DMS114 treated with DMSO at 0.1 percent for 48 hours (cell line): ENCODE data around the gene BRSK2.

Experiments
- DNase-seq: peaks from one replicate; lab custom pipeline; 2025; ENCODE audit not compliant: unreplicated experiment; lab: John Stamatoyannopoulos, UW

The BRSK2 gene

DNA sequence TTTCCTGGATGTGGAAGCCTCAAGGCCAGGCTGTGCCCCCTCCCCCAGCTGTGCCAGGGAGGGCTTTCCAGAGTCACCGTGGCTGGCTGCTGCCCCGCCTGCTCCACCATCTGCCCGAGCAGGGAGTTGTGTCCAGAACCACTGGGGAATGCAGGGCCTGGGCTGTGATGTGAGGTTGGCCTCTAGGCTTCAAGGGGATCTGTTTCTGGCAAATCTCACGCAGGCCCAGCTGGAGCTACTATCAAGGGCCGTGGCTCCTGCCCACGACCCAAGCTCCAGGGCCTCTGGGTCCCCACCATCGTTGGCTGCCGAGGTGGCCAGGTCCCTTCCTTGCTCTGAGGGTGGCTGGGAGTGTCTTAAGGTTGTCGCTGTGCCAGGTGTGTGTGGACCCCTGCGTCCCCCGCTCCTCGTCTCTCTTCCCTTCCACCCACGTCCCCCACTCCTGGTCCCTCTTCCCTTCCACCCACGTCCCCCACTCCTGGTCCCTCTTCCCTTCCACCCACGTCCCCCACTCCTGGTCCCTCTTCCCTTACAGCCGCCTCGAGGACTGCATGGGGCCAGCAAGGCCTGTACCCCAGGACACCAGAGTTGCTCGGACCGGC lies 6.1 kb downstream of the BRSK2 start:
- DNase-seq: no peak

DNA sequence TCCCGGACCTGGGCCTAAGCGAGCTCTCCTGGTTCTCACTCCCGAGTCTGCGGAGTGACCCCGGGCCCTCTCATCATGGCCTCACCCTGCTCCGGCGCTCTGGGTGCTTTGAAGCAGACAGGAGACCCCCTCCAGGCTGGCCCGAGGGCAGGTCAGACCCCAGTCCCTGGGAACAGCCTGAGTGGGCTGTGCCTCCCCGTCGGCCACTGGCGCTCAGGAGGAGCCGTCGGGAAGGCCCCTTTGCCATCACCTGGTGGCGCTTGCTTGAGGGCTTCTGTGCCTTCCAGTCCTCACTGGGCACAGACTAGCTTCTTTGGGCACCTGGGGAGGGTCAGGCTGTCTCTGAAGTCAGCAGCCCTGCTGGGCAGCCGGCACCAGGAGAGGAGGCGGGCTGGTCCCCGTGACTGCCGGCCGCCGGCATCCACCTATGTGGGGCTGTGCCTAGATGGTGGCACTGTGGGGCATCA lies 6.7 kb downstream of the BRSK2 start:
- no peak for DNase-seq

DNA sequence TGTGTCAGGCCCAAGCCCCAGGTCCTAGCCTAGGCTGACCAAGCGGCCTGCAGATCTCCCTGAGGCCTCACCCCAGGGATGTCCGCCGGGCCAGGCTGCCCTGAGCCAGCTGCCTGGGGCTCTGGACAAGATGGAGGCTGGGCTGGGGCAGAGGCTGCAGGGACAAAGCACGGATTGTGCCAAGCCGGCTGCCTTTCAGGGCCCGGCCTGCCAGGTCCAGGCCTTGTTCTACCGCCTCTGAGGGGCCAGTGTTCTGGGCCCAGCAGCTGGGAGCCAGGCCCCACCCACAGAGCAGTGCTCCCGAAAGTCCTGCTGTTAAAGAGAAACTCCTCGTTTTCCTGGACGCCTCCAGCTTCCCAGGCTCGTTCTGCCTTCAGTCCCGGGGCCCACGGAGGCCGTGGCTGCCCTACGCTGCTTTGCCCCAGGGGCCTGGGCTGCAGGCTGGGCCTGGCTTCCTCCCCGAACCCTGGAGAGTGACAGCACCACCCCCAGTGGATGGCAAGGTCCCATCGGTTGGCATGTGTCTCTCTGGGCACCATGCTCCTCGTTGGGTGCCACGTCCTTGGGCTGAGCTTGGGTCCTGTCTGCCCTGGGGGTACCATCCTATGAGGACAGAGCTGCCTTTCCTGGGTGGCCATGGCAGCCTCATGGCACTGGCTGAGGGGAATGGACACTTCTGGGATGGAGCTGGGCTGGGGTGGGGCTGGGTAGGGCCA lies 7.6 kb downstream of the BRSK2 start:
- no peak for DNase-seq

DNA sequence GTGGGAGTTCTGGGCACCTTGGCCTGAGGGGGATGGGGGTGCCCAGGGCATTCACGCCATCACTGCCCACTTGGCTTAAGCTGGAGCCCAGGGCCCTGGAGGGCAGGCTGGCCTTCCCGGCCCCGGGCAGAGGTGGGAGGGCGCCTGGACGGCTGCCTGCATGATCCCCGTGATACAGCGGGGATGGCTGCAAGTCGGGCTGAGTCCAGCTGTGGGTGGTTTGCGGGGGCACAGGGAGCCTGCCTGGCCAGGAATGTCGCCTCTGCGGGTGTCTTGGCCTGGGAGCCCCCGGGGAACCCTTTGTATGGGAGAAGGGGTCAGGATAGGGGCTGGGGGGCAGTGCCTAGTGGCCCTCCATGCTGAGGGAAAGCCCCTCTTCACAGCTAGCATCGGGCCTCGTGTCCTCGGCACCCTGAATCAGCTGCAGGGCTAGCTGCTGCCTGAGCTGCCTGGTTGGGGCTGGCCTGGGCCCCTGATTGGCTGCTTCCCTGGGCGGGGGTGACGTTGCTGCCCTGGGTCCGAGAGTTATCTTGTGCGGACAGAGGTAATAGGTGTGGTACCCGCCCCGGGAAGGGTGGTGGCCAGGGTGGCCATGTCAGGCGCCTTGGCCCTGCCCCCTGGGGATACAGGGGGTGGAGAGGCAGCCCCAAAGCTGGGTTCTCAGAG lies 8.3 kb downstream of the BRSK2 start:
- DNase-seq: no peak

DNA sequence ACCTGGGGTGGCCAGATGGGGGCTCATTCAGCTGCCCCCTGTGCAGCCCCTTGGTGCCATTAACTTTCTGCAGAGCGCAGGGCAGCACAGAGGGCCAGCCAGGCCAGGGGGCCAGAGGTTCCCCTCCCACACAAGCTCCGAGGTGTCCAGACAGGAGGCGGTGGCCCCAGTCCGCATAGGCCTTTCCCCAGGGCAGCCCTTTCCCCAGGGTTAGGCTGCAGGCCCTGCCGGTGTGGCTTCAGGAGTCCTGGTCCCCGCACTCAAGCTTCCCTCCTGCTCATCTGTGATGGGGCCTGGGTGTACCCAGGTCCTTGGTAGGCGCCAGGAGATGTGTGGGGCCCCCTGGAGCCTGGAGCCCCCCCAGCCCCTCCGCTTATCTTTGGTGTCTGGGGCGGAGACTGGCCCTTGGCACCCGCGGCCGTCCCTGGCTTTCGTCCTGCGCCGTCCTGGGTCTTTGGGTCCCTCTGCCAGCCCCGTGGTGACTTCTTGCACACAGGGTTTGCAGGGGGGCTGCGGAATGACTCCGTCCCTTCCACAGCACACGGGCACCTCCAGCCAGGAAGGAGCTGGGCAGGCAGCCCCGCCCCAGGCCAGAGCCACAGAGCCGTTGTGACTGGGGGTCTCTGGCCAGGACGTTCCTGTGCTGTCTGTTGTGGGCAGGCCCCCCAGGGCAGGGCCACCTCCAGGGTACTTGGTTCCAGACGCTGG lies 8.9 kb downstream of the BRSK2 start:
- DNase-seq: no peak

- DNase-seq: no peak
Measured at GRCh38 chr11:1399386-1400316, 9.9 kb downstream of the BRSK2 start.

DNA sequence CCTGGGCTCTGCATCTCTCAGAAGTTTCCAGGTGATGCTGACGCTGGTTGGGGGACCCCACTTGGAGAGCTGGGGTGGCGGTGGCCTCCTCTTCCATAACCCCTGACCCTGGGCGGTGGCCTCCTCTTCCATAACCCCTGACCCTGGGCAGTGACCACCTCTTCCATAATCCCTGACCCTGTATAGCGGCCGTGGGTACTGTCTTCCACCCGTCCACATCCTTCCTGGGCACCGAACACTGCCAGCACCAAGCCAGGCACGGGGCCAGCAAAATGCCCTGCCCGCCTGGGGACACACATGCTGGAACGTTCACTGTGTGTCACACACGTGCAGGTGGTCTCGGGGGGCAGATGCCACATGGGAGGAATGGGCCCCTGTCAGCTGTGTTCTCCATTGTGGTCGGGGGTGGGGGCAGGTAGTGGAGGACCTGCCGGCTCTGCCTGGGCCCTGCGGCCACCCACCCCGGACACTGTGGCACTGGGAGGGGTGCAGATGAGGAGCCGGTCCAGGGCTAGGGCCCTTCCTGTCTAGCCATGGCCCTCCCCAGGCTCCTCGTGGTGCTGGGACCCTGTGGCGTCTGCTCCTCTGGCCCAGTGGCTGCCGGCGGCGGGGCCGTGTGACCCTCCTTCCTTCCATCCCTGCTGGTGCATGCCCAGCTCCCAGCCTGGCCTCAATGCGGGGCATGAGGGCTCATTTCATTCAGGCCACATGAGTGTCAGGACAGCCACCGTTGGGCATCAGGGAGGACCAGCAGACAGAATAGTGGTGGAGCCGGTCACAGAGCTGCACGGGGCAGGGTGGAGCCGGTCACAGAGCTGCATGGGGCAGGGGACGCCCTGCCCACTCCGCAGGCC lies 10.8 kb downstream of the BRSK2 start:
- no peak for DNase-seq

DNA sequence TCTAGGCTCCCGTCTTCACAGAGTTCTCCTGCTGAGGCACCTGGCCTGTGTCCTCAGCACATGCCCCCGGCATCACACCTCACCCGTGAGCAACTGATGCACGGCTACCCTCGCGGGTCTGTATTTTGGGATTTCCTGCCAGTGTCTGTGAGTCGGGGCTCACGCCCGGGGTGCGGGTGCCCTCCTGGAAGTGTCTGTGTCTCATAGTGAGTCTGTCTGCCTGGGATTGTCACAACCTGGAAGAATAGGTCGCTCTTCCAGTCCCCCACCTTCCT lies 11.4 kb downstream of the BRSK2 start:
- DNase-seq: no peak

DNA sequence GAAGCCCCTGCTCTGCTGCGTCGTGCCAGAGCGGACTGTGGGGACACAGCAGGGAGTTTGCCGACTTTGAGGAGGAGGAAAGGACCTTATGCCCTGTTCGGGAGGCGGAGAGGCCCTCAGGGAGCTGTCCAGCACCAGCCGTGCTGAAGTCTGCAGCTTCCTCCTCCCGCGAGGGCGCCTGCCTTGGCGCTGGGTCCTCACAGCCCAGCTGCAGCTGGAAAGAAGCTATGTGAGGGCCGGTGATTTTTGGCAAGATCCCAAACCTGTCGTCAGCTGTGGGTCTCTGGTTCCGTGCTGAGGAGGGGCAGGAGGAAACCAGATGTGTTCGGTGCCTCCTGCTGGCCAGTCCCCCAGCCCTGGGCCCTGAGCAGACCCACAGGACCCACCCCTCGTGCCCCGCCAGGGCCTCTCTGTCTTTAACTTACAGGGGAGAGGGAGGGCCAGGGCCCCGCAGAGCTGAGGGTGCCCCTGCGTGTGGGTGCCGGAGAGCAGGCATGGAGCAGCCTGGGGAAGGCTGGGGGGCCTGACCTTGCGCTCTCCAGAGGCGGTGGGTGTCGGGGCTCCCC lies 12.0 kb downstream of the BRSK2 start:
- no peak for DNase-seq

DNA sequence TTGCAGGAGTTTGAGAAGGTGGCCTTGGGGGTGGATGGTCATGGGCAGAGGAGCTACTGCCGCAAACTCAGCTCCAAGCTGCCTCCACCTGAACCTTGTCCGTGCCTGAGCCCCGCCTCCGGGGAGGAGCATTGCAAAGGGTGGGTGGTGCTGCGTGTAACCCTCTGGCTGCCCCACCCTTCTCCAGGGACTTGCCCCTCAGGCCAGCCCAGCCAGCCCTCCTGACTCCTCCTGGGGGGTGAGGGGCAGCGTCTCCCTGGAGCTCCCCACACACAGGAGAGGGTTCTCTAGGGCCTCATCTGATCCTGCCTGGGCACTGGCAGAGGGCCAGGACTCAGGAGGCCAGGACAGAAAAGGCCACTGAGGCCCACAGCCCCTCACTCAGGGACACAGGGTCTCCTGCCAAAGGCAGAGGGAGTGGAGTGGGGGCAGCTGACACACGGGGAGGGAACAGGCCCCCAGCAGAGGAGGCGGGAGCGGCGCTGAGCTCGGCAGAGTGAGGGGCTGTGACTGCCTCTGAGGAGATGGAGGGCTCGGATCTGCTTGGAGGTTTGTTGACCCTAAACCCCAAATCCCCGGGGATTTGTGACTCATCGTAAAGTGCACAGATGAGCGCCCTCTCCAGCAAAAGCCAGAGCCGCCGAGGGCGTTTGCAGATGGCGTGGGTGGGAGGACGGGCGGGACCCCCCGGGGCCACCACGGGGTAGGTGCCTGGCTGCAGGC lies 12.8 kb downstream of the BRSK2 start:
- DNase-seq: no peak

DNA sequence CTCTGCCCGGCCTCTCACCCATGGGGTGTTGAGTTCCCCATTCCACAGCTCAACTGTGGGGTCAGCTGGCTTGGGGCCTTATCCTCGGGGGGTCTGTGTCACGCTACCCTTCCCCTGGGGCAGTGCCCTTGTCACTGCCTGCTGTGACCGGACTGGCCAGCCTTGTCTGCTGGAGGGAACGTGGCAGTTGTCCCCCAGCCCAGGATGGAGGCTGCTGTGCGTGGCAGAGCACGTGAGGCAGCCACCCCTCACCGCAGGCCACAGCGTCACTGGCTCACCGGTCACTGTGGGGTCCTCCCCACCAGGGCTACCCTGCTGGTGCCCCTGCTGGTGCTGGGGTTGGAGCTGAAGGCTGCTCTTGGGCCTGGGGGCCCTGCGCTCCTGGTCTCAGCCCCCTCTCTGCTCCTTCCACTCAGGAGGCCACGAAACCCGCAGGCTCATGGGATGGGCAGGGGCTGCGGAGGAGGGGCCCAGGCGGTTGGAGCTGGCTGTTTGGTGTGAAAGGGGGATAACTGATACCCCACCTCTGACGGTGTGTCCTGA lies 13.4 kb downstream of the BRSK2 start:
- DNase-seq: no peak

DNA sequence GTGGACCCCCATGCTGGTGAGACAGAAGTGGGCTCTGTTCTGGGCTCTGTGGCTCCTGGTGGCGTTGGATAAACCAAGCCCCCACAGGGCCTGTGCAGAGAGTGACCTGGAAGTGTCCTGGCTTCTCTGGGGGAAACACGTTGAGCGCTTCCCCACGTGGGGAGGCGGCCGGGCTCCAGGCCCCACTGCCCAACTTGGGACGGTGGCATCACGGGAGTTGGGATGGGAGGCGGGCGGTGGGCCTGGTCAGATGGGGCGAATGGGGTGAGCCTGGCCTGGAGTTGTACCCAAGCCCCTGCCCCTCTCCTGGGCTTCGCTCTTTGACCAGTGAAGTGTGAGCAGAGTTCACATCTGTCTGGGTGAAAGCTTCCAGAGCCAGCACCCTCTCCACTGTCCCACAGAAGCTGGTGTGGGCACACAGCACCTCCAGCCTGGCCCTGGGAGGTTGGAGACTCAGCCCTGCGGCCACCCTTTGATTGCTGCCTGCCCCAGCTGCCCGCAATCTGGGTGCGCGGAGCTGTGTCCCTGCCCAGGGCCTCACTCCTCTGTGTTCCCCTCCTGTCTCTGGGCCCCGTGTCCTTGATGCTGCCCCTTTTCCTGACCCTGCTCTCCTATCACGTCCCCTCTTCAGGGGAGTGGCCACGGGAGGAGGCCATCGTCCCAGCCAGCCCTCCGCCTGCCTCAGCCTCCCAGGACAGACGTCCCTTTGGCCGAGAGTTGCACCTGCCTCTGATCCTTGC lies 14.2 kb downstream of the BRSK2 start:
- DNase-seq: no peak

GRCh38 chr11:1404461-1405185 lies 14.9 kb downstream of the BRSK2 start:
- DNase-seq: no peak

GRCh38 chr11:1405186-1406020 lies 15.7 kb downstream of the BRSK2 start:
- DNase-seq: no peak

GRCh38 chr11:1406571-1407485 lies 17.1 kb downstream of the BRSK2 start:
- no peak for DNase-seq
